HepG2 (cell line): ENCODE measurements around the gene KIF22. TPM values are rescaled to one million over a fixed set of nuclear protein-coding genes. Genes with fewer than 3 reads are reported as not detected.
A peak's percentile ranks its signal among the peaks of the same experiment; 100 is the strongest.

Source experiments
- GMEB1 ChIP-seq: sonication (generic); formaldehyde crosslinking; IDR thresholded peaks from 2 replicates; pipeline ENCODE4 v1.5.1; 2020; ENCODE audit warnings: missing genetic modification reagents, mild to moderate bottlenecking, borderline replicate concordance
- KLF6 ChIP-seq: IDR thresholded peaks from 2 replicates; pipeline ENCODE4 v1.8.0; 2016; ENCODE audit warnings: missing biosample characterization, missing genetic modification reagents
- NFATC3 ChIP-seq: sonication (generic); formaldehyde crosslinking; IDR thresholded peaks from 2 replicates; pipeline ENCODE4 v1.5.1; 2020; ENCODE audit warnings: mild to moderate bottlenecking, missing genetic modification reagents
- RBM39 ChIP-seq: fragments of 200-400 bp; formaldehyde crosslinking; IDR thresholded peaks from one replicate; pipeline ENCODE4 v1.6.1; 2018; ENCODE audit warnings: antibody characterized with exemption, mild to moderate bottlenecking, low read depth, low read length; ENCODE audit not compliant: poor library complexity, severe bottlenecking
- RFXAP ChIP-seq: sonication (generic); formaldehyde crosslinking; IDR thresholded peaks from 2 replicates; pipeline ENCODE4 v1.4.0; 2020; ENCODE audit warnings: missing genetic modification reagents, borderline replicate concordance
- ZNF800 ChIP-seq: sonication (generic); formaldehyde crosslinking; IDR thresholded peaks from 2 replicates; pipeline ENCODE4 v1.4.0; 2020; ENCODE audit warnings: missing genetic modification reagents
- polyA plus RNA-seq, 8 experiments: library from polyadenylated mRNA; depleted of rRNA in 3 of 8; stranded (reverse) in 7 of 8; unstranded in 1 of 8; fragments of >200 nt; fragmentation: Illumina TruSeq in 4 of 8; extraction: Trizol in 4 of 8; gene quantifications; 2 replicates each; pipeline versions ENCODE4 v1.2.1 to v1.2.3, GENCODE V29; 2011 to 2016; ENCODE audit warnings: low read depth in 4 of 8, missing spikeins in 1 of 8, mixed read lengths in 1 of 8; ENCODE audit not compliant: insufficient read depth in 1 of 8
- total RNA-seq, 5 experiments: library from RNA; depleted of rRNA; stranded (reverse); fragments of >200 nt; fragmentation: Illumina TruSeq; extraction: Trizol; gene quantifications; 2 replicates each; pipeline ENCODE4 v1.2.3, GENCODE V29; 2016; ENCODE audit warnings: low read depth in 1 of 5
- TF ChIP-seq, protein P1 (sequence below): sonication (generic); formaldehyde crosslinking; IDR thresholded peaks from 2 replicates; pipeline ENCODE4 v1.4.0; 2020; ENCODE audit warnings: missing genetic modification reagents
- TF ChIP-seq, protein P2 (sequence below): sonication (generic); formaldehyde crosslinking; conservative IDR thresholded peaks from 2 replicates; pipeline ENCODE4 v1.8.0; 2022; ENCODE audit warnings: mild to moderate bottlenecking, moderate library complexity, missing genetic modification reagents
- TF ChIP-seq, protein P3 (sequence below): sonication (generic); formaldehyde crosslinking; IDR thresholded peaks from 2 replicates; pipeline ENCODE4 v1.4.0; 2020; ENCODE audit warnings: missing genetic modification reagents
- TF ChIP-seq, protein P4 (sequence below): IDR thresholded peaks from 2 replicates; pipeline ENCODE4 v1.6.1; 2012; ENCODE audit warnings: low read length, improper control_type of control experiment

The KIF22 gene
- total and polyA plus RNA-seq, 2 of the 13 experiments (the other 11 are each of a cell fraction or from before 2014, with no cell fraction given) = 95.8 to 118 TPM

GRCh38 chr16:29815793-29816693 is 25.5 kb downstream of the KIF22 start, which contains the start of gene PAGR1 (continued):
- TF ChIP-seq, protein P1, sequence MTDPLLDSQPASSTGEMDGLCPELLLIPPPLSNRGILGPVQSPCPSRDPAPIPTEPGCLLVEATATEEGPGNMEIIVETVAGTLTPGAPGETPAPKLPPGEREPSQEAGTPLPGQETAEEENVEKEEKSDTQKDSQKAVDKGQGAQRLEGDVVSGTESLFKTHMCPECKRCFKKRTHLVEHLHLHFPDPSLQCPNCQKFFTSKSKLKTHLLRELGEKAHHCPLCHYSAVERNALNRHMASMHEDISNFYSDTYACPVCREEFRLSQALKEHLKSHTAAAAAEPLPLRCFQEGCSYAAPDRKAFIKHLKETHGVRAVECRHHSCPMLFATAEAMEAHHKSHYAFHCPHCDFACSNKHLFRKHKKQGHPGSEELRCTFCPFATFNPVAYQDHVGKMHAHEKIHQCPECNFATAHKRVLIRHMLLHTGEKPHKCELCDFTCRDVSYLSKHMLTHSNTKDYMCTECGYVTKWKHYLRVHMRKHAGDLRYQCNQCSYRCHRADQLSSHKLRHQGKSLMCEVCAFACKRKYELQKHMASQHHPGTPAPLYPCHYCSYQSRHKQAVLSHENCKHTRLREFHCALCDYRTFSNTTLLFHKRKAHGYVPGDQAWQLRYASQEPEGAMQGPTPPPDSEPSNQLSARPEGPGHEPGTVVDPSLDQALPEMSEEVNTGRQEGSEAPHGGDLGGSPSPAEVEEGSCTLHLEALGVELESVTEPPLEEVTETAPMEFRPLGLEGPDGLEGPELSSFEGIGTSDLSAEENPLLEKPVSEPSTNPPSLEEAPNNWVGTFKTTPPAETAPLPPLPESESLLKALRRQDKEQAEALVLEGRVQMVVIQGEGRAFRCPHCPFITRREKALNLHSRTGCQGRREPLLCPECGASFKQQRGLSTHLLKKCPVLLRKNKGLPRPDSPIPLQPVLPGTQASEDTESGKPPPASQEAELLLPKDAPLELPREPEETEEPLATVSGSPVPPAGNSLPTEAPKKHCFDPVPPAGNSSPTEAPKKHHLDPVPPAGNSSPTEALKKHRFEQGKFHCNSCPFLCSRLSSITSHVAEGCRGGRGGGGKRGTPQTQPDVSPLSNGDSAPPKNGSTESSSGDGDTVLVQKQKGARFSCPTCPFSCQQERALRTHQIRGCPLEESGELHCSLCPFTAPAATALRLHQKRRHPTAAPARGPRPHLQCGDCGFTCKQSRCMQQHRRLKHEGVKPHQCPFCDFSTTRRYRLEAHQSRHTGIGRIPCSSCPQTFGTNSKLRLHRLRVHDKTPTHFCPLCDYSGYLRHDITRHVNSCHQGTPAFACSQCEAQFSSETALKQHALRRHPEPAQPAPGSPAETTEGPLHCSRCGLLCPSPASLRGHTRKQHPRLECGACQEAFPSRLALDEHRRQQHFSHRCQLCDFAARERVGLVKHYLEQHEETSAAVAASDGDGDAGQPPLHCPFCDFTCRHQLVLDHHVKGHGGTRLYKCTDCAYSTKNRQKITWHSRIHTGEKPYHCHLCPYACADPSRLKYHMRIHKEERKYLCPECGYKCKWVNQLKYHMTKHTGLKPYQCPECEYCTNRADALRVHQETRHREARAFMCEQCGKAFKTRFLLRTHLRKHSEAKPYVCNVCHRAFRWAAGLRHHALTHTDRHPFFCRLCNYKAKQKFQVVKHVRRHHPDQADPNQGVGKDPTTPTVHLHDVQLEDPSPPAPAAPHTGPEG (CRISPR knock-in tag) = peak; percentile 98
- TF ChIP-seq, protein P2, sequence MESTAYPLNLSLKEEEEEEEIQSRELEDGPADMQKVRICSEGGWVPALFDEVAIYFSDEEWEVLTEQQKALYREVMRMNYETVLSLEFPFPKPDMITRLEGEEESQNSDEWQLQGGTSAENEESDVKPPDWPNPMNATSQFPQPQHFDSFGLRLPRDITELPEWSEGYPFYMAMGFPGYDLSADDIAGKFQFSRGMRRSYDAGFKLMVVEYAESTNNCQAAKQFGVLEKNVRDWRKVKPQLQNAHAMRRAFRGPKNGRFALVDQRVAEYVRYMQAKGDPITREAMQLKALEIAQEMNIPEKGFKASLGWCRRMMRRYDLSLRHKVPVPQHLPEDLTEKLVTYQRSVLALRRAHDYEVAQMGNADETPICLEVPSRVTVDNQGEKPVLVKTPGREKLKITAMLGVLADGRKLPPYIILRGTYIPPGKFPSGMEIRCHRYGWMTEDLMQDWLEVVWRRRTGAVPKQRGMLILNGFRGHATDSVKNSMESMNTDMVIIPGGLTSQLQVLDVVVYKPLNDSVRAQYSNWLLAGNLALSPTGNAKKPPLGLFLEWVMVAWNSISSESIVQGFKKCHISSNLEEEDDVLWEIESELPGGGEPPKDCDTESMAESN (CRISPR knock-in tag) = peak; percentile 94
- TF ChIP-seq ZNF800 (CRISPR knock-in tag) (peak; percentile 65; the same call in 1 of the 2 replicates), GMEB1 (CRISPR knock-in tag) (peak; percentile 99), NFATC3 (CRISPR knock-in tag) (peak; percentile 87; the same call in 1 of the 2 replicates), RBM39 (peak; percentile 92), KLF6 (CRISPR knock-in tag) (peak; percentile 89), RFXAP (CRISPR knock-in tag) (peak; percentile 67; the same call in 1 of the 2 replicates)
- TF ChIP-seq, protein P3, sequence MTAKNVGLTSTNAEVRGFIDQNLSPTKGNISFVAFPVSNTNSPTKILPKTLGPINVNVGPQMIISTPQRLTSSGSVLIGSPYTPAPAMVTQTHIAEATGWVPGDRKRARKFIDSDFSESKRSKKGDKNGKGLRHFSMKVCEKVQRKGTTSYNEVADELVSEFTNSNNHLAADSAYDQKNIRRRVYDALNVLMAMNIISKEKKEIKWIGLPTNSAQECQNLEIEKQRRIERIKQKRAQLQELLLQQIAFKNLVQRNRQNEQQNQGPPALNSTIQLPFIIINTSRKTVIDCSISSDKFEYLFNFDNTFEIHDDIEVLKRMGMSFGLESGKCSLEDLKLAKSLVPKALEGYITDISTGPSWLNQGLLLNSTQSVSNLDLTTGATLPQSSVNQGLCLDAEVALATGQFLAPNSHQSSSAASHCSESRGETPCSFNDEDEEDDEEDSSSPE (CRISPR knock-in tag) = peak; percentile 98
- TF ChIP-seq, protein P4, sequence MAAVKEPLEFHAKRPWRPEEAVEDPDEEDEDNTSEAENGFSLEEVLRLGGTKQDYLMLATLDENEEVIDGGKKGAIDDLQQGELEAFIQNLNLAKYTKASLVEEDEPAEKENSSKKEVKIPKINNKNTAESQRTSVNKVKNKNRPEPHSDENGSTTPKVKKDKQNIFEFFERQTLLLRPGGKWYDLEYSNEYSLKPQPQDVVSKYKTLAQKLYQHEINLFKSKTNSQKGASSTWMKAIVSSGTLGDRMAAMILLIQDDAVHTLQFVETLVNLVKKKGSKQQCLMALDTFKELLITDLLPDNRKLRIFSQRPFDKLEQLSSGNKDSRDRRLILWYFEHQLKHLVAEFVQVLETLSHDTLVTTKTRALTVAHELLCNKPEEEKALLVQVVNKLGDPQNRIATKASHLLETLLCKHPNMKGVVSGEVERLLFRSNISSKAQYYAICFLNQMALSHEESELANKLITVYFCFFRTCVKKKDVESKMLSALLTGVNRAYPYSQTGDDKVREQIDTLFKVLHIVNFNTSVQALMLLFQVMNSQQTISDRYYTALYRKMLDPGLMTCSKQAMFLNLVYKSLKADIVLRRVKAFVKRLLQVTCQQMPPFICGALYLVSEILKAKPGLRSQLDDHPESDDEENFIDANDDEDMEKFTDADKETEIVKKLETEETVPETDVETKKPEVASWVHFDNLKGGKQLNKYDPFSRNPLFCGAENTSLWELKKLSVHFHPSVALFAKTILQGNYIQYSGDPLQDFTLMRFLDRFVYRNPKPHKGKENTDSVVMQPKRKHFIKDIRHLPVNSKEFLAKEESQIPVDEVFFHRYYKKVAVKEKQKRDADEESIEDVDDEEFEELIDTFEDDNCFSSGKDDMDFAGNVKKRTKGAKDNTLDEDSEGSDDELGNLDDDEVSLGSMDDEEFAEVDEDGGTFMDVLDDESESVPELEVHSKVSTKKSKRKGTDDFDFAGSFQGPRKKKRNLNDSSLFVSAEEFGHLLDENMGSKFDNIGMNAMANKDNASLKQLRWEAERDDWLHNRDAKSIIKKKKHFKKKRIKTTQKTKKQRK = no peak
